Dedifferentiated amniotic fluid mesenchymal stem cell (primary cell): ENCODE measurements around the gene LRCH3.
"Not testable (repeated sequence)": the region's sequence is repeated elsewhere in the genome, so short reads cannot be mapped to it uniquely, and the experiment has no call there.

Source experiments
- DNase-seq: peaks from one replicate; pipeline ENCODE4 v3.0.0-alpha.2; 2016; ENCODE audit errors: extremely low spot score

Gene LRCH3

GRCh38 chr3:197921429-197922275, 130.6 kb downstream of the LRCH3 start:
- not testable (repeated sequence) for DNase-seq

GRCh38 chr3:197926418-197926817, 135.4 kb downstream of the LRCH3 start:
- no peak for DNase-seq

DNA sequence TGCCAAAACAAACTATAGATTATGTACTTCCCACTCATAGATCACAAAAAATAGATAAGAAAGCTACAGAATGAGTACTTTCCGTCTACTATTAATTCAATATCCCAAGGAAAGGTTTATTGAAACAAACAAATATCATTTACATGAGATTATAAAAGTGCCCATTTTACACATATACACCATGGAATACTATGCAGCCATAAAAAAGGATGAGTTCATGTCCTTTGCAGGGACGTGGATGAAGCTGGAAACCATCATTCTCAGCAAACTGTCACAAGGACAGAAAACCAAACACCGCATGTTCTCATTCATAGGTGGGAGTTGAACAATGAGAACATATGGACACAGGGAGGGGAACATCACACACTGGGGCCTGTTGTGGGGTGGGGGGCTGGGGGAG, 136.5 kb downstream of the LRCH3 start:
- not testable (repeated sequence) for DNase-seq

DNA sequence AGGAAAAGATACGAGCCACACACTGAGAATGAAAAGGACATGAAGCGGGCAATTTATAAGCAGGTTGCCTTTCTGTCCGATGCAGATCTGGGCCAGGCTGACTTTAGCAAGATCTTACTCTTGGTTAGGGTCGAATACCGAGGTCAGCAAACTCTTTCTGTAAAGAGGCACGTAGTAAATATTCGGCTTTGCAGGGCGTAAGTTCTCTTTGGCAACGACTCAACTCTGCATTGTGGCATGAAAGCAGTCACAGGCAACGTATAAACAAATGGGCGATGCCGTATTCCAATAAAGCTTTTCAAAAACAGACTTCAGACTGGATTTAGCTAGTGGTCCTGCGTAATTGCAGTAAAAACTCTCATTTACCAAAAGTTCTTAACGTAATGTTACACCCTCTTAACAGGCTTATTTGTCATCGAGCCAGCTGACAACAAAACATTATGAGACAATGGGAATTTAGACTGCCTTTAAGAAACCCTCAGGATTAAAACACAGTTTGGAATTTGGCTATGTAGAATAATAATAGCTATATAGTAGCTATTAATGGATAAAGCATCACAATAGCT, 145.8 kb downstream of the LRCH3 start:
- DNase-seq, result no peak
